Activated naive CD8-positive, alpha-beta T cell treated with anti-CD3 and anti-CD28 coated beads, Interleukin-2, amount 10 ng/mL, durations not matched to agents 7 days and 5 days (primary cell): ENCODE results near the gene PABPN1L. TPM values are rescaled to one million over a fixed set of nuclear protein-coding genes. Genes with fewer than 3 reads are reported as not detected.

Experiments
- ATAC-seq: fragments of 150-1000 bp; cut with Tn5 transposase; one replicate; pipeline ENCODE4 v1.10.0; 2021; ENCODE audit warnings: low read depth, moderate library complexity
- POLR2A ChIA-PET: fragments of 350-600 bp; sonication (Branson Sonifier 250); formaldehyde crosslinking; loops from one replicate; lab custom pipeline; 2021; ENCODE audit warnings: antibody characterized with exemption; lab: Charles Lee
- DNase-seq: peaks from one replicate; pipeline ENCODE4 v3.0.0; 2021
- H3K27ac Mint-ChIP-seq: one replicate; pipeline ENCODE4 v1.8.0; 2022; ENCODE audit warnings: mild to moderate bottlenecking, mixed read lengths
- H3K27me3 Mint-ChIP-seq: one replicate; pipeline ENCODE4 v1.8.0; 2022; ENCODE audit warnings: mild to moderate bottlenecking, moderate library complexity, mixed read lengths
- H3K36me3 Mint-ChIP-seq: one replicate; pipeline ENCODE4 v1.8.0; 2021; ENCODE audit warnings: mild to moderate bottlenecking, mixed read lengths
- H3K4me1 Mint-ChIP-seq: one replicate; pipeline ENCODE4 v1.8.0; 2021; ENCODE audit warnings: mixed read lengths
- H3K4me3 Mint-ChIP-seq: one replicate; pipeline ENCODE4 v1.8.0; 2022; ENCODE audit warnings: mild to moderate bottlenecking, moderate library complexity, mixed read lengths
- H3K9me3 Mint-ChIP-seq: one replicate; pipeline ENCODE4 v1.8.0; 2021; ENCODE audit warnings: mixed read lengths
- total RNA-seq, 2 experiments: library from RNA; stranded (reverse); gene quantifications; one replicate each; pipeline ENCODE4 v1.2.3, GENCODE V29; 2021

Gene PABPN1L, protein sequence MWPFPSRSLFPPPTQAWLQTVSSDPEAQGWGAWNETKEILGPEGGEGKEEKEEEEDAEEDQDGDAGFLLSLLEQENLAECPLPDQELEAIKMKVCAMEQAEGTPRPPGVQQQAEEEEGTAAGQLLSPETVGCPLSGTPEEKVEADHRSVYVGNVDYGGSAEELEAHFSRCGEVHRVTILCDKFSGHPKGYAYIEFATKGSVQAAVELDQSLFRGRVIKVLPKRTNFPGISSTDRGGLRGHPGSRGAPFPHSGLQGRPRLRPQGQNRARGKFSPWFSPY
- not detected for total RNA-seq

DNA sequence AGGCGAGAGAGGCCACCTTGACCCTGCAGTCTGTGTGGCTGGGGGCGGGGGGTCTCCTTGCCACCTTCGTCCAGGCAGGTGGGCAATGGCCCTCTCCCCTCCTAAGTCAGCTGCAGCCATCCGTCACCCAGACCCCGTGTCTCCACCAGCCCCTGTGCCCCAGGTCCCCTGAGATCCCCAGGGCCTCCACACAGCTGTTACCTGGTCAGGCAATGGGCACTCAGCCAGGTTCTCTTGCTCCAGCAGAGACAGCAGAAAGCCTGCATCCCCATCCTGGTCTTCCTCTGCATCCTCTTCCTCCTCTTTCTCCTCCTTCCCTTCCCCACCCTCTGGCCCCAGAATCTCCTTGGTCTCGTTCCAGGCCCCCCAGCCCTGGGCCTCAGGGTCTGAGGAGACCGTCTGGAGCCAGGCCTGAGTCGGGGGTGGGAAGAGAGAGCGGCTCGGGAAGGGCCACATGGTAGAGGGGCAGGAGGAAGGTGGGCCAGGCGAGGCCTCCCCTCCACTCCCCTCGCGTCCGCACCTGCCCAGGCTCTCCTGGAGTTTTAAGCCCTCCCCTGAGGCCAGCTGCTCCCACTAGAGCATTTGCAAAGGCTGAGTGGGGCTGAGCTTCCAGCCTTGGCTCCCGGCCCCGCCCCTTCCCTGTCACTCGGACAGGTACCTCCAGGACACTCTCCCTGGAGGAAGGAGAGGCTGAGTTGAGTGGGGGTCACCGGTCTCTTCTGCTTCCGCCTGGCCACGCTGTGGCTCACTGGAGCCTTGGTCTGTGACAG lies at the start of gene PABPN1L:
PABPN1L (minus strand) TSS at position 510 of the 770 bp plus-strand sequence; CDS start at position 456, 54 bp downstream.
- no peak for DNase-seq
- ATAC-seq, result no peak
- H3K9me3 Mint-ChIP-seq, result no peaks in the 10 kb centered on the region
- POLR2A ChIA-PET, result no interaction called here
- peaks cover 12% of the 10 kb centered on the region for H3K27me3 Mint-ChIP-seq
- no peak within 1 kb of the TSS for H3K27ac Mint-ChIP-seq
- H3K4me1 Mint-ChIP-seq, result no peaks in the 10 kb centered on the region
- no peak within 1 kb of the TSS for H3K4me3 Mint-ChIP-seq
- H3K36me3 Mint-ChIP-seq, result no peaks in the 10 kb centered on the region

DNA sequence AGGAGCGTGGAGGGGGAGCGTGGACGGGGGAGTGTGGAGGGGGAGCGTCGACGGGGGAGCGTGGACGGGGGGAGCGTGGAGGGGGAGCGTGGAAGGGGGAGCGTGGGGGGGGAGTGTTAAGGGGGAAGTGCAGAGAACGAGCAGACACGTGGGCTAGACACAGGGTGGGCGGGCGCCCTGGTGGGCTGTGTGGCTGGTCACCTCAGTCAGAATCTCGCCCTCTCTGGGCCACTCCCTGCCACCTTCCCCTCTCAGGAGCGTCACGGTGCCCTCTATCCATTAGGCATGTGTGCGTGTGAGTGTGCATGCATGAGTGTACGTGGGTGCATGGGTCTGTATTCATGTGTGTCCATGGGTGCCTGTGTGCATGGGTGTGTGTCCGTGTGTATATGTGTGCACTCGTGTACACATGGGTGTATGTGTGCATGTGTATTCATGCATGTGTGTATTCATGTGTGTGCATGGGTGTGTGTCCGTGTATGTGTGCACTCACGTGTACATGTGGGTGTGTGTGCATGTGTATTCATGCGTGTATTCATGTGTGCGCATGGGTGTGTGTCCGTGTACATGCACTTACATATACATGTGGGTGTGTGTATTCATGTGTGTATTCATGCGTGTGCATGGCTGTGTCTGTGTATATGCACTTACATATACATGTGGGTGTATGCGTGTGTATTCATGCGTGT lies 49.3 kb upstream of the PABPN1L start:
- no peak overlapping the region for H3K27ac Mint-ChIP-seq
- no peak for ATAC-seq

DNA sequence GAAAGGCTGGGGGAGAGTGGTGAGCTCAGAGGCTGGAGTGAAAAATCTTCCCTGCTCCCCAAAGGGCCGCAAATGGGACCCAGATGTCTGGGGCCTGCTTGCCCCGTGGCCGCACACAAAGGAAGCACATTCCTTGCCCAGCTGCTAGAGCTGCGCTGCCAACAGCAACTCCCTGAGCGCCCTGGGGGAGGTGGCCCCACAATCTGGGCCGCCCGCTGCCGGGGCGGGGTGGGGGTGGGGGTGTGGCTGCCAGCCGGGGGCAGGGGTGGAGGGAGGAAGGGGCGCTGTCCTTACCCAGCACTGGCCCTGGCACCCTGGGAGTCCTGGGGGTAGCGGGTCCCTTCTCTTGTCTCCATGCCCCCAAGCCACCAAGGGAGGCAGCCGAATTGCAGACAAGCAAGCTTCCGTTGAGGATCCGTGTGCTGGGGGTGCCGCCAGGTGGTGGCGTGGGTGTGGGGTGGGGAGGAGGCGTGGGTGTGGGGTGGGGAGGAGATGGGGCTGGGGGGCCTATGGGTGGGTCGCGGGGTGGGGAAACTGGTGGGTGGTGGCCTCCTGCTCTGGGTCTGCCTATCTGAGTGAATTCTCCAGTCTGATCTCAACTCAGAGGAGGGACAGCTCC lies 48.4 kb upstream of the PABPN1L start:
- Mint-ChIP-seq H3K36me3 (no peaks in the 10 kb centered on the region), H3K27ac (no peak overlapping the region), H3K27me3 (no peaks in the 10 kb centered on the region), H3K4me1 (no peaks in the 10 kb centered on the region), H3K4me3 (no peak overlapping the region), H3K9me3 (peaks cover 2% of the 10 kb centered on the region)
- ATAC-seq, result no peak
- POLR2A ChIA-PET, result no interaction called here
- DNase-seq, result no peak

More for the DNA sequence above, 49.3 kb upstream of the PABPN1L start:
- Mint-ChIP-seq H3K4me3 (no peak overlapping the region), H3K4me1 (no peaks in the 10 kb centered on the region), H3K36me3 (no peaks in the 10 kb centered on the region), H3K27me3 (no peaks in the 10 kb centered on the region), H3K9me3 (peaks cover 2% of the 10 kb centered on the region)
- DNase-seq, result no peak
- POLR2A ChIA-PET, result no interaction called here

DNA sequence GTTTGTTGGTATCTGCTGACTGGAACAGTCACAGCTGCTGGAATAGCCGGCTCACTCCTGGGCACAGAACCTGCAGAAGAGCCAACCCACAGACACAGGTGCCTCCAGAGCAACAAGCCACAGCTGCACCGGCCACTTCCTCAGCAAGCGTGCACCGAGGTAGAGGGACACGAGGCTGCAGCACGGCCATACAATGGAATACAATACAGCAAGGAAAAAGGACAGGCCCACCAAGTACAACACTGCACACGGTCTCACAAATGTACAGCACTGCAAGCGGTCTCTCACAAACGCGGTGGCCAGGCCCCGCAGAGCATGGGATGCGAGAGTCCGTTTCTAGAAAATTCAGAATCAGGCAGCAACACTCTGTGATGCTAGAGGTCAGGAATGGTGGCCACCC lies 47.4 kb upstream of the PABPN1L start:
- H3K36me3 Mint-ChIP-seq, result no peaks in the 10 kb centered on the region
- POLR2A ChIA-PET, result no interaction called here
- no peaks in the 10 kb centered on the region for H3K27me3 Mint-ChIP-seq
- H3K4me1 Mint-ChIP-seq, result no peaks in the 10 kb centered on the region
- H3K9me3 Mint-ChIP-seq, result peaks cover 2% of the 10 kb centered on the region
- H3K27ac Mint-ChIP-seq, result no peak overlapping the region
- DNase-seq (no peak), ATAC-seq (no peak)
- no peak overlapping the region for H3K4me3 Mint-ChIP-seq

DNA sequence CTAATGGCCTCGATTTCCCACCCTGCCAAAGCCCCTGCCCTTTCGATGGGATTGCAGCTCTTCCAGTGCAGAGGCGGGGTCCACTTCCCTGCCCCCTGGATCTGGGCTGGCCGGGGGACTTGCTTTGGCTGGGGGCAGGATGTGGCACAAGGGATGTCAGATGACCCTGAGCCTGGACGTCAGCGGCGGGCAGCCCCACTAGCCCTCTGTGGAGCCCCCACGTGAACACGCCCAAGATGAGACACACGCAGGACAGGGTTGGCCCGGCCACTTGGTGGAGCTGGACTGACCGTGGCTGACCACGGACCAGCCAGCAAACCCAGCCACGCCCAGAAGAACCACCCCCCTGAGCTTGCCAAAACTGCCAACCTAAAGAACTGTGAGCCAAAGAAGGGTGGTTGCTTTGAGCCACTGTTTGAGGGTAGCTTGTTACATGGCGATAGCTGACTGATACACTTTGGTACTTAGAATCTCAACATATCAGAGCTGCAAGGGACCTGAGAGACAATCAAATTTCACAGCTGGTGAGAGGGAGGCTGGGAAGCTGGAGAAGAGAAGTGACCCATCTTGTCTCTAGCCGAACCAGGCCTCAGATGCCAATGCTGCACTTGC lies 46.6 kb upstream of the PABPN1L start:
- Mint-ChIP-seq H3K4me1 (no peaks in the 10 kb centered on the region), H3K27ac (no peak overlapping the region), H3K36me3 (no peaks in the 10 kb centered on the region), H3K27me3 (no peaks in the 10 kb centered on the region), H3K4me3 (no peak overlapping the region), H3K9me3 (peaks cover 2% of the 10 kb centered on the region)
- ATAC-seq, result no peak
- POLR2A ChIA-PET, result no interaction called here
- DNase-seq, result no peak

DNA sequence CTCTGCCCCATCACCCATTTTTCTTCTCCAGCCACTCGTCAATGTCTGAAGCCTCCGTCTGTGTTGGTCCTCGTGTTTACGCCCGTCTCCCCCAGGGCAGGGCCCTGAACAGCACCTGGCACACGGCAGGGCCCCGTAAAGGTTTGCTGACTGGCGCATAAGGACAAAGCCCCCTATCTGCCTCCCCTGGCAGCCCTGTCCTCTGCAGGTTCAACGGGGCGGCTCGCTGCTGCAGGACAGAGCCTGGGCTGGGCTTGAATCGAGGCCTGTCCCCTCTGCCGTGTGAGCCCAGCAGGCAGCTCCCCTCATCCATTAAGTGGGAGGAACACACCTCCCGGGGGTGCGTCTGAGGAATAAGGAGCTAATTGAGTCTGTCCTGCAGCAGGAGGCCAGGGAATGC lies 46.1 kb upstream of the PABPN1L start:
- Mint-ChIP-seq H3K27me3 (no peaks in the 10 kb centered on the region), H3K4me1 (no peaks in the 10 kb centered on the region), H3K27ac (no peak overlapping the region), H3K9me3 (peaks cover 2% of the 10 kb centered on the region), H3K36me3 (no peaks in the 10 kb centered on the region), H3K4me3 (no peak overlapping the region)
- DNase-seq, result no peak
- POLR2A ChIA-PET, result no interaction called here
- ATAC-seq, result no peak

DNA sequence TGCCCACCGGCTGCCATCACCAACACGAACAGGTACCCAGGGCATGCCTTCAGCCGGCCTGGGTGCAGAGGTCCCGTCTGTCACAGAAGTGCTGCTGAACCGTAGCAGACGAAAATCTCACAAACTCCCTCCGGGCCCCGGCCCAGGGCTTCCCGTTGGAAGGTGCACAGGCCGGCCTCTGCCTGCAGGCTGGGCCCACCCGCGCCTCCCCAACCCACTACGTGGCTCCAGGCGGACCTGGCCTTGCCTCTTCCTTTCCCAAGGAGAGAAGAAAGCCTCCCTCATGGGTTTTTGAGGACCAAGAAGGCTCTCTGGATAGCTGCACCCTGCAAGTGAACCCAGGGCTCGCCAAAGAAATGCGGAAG lies 45.5 kb upstream of the PABPN1L start:
- Mint-ChIP-seq H3K36me3 (no peaks in the 10 kb centered on the region), H3K27me3 (no peaks in the 10 kb centered on the region), H3K4me1 (no peaks in the 10 kb centered on the region), H3K27ac (no peak overlapping the region), H3K9me3 (peaks cover 2% of the 10 kb centered on the region), H3K4me3 (no peak overlapping the region)
- POLR2A ChIA-PET, result no interaction called here
- DNase-seq (no peak), ATAC-seq (no peak)

DNA sequence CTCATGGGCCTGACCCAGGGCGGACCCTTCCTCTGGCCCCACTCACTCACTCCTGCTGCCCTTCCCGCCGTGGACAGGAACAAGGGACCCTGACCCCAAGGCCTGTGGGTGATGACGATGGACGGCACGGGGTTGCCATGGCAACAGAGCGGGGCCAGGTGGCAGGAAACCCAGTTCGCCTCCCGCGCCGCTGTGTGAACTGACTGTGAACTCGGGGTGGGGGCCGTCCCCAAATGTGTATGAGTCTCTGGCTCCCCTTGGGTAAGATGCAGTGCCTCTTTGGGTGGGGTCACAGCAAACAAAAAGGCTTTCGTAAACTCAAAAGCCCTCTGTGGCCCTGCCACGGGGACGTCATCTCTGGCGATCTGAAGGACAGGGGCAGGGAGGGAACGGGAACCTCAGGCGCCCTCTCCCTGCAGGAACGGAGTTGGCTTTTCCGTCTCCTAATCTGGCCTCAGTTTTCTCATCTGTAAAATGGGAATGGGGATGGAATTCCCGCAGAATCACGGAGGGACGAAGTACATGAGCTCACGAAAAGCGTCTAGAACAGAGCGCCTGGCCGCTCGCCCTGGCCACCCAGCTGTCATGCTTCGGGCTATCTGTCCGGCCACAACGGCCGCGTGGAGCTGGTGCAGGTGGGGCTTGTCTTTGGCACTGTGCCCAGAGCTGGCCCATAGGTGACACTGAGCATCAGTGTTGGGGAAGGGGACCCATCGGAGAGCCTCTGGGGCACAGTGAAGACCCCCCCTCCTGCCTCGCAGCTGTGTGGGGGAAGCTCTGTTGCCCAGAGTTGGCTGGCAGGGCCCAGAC lies 44.9 kb upstream of the PABPN1L start:
- DNase-seq, result no peak
- Mint-ChIP-seq H3K4me3 (no peak overlapping the region), H3K36me3 (no peaks in the 10 kb centered on the region), H3K27ac (no peak overlapping the region), H3K4me1 (no peaks in the 10 kb centered on the region), H3K9me3 (peaks cover 2% of the 10 kb centered on the region), H3K27me3 (no peaks in the 10 kb centered on the region)
- no peak for ATAC-seq
- POLR2A ChIA-PET, result no interaction called here

DNA sequence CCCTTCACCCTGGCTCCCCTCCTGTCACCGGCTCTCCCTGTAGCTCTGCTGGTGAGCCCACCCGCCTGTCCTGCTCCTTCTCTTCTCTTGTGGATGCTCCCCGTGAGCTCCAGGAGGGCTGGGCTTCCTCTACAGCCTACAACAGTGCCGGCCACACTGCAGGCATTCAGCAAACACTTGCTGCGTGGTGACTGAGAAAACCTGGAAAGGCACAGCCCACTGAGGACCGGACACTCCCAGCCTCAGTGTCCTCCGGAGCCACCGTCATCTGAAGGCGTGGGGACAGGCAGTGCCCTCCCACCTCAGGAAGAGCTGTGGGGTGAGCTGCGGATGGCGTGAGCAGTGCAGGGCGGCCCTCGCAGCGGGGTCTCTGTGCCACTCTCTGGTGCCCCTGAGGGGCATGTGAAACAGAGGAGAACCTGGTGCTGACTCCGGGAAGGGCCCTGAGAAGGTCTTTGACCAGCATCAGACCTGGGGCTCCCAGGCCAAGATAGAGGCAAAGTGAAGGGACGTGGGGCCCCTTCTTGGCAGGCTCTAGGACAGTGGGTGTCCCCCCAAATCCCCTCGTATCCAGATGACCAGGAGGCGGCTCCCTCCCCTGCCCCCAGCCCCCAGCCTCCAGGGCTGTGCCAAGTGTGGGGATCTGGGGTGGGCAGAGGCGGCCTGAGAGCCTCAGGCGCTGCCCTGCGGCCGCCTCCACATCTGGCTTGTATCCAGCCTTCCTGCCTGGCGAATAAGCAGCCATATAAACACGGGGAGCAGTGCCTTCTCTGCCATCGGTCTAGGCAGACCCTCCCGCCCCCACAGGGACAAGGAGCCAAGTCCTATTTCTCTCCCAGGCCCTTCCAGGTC lies 44.0 kb upstream of the PABPN1L start:
- no peaks in the 10 kb centered on the region for H3K27me3 Mint-ChIP-seq
- H3K27ac Mint-ChIP-seq, result no peak overlapping the region
- peaks cover 2% of the 10 kb centered on the region for H3K9me3 Mint-ChIP-seq
- H3K4me3 Mint-ChIP-seq, result no peak overlapping the region
- no peaks in the 10 kb centered on the region for H3K36me3 Mint-ChIP-seq
- no peak for ATAC-seq
- no peaks in the 10 kb centered on the region for H3K4me1 Mint-ChIP-seq
- no peak for DNase-seq
- POLR2A ChIA-PET, result no interaction called here

DNA sequence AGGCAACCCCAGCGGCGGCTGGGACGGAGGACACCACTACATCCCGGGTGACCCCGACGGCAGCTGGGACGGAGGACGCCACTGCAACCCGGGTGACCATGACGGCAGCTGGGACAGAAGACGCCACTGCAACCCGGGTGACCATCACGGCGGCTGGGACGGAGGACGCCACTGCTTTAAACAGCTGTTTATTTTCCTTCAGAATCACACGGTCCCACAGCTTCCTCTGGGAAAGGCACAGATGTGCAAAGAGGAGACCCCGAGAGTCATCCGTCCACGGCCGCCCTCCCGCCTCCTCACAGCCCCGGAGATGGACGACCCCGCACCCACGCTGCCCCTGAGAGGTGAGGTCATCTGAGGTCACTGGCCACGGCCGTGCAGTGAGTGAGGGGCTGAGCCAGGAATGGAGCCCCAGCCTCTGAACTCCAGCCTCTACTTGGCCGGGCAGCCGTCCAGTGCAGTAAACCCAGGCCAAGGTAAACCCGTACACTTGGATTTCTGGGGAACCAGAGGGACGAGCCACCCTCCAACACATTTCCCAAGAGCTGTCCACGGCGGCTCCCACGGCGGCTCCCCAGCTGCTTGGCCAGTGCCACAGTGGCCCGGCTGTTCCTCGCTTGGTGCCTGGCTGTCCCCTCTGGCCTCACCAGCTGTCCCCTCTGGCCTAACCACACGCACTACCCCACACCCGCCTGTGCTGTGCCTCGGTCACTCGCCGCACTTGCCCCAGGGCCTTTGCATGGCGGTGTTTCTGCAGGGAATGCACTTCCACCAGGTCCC lies 43.2 kb upstream of the PABPN1L start:
- ATAC-seq (no peak), DNase-seq (no peak)
- H3K27ac Mint-ChIP-seq, result no peak overlapping the region
- H3K9me3 Mint-ChIP-seq, result peaks cover 2% of the 10 kb centered on the region
- H3K27me3 Mint-ChIP-seq, result no peaks in the 10 kb centered on the region
- POLR2A ChIA-PET, result no interaction called here
- H3K36me3 Mint-ChIP-seq, result no peaks in the 10 kb centered on the region
- H3K4me3 Mint-ChIP-seq, result no peak overlapping the region
- peaks cover 2% of the 10 kb centered on the region for H3K4me1 Mint-ChIP-seq

DNA sequence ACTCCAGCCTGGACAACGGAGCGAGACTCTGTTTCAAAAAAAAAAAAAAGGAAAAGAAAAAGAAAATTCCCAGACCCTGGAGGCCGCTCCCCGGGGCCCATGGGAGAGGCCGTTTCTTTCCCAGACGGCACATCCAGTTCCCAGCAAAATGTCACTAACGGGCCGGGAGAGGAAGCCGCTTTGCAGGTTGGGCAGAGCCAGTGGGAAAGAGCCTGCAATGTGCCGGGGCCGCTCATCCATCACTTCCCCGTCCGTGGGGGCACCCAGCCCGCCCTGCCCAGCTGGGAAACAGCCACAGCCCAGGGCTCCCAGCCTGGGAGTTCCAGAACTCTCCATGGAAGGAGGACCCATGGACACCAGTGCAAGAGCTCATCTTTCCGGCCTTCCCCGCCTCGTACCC lies 41.8 kb upstream of the PABPN1L start:
- POLR2A ChIA-PET, result no interaction called here
- DNase-seq (no peak), ATAC-seq (no peak)
- Mint-ChIP-seq H3K4me3 (no peak overlapping the region), H3K36me3 (no peaks in the 10 kb centered on the region), H3K27ac (no peak overlapping the region), H3K9me3 (no peaks in the 10 kb centered on the region), H3K4me1 (peaks cover 2% of the 10 kb centered on the region), H3K27me3 (no peaks in the 10 kb centered on the region)
